Liver (tissue), 9 donors: Measurements from ENCODE around the gene MLLT3. TPM values are rescaled to one million over a fixed set of nuclear protein-coding genes. Genes with fewer than 3 reads are reported as not detected.

Experiments
- DNase-seq: peaks from one replicate; pipeline ENCODE4 v3.0.0-alpha.2; 2017; ENCODE audit warnings: low spot score
- H3K27ac ChIP-seq, 2 donors: one replicate each; pipeline ENCODE4 v1.7.0; 2013; ENCODE audit warnings: inconsistent platforms in 2 of 2, low read length in 2 of 2, control low read depth in 1 of 2, low read depth in 1 of 2, mild to moderate bottlenecking in 1 of 2
- H3K27me3 ChIP-seq, 4 donors: one replicate each; pipeline versions ENCODE4 v1.6.1 to v1.7.0; 2013; ENCODE audit warnings: low read length in 3 of 4, inconsistent platforms in 1 of 4, mild to moderate bottlenecking in 1 of 4, moderate library complexity in 1 of 4; ENCODE audit not compliant: control insufficient read depth in 4 of 4, insufficient read depth in 4 of 4
- H3K36me3 ChIP-seq, 4 donors: one replicate each; pipeline versions ENCODE4 v1.6.1 to v1.7.0; 2013; ENCODE audit warnings: low read length in 3 of 4, mild to moderate bottlenecking in 3 of 4, low read depth in 1 of 4, moderate library complexity in 1 of 4; ENCODE audit not compliant: control insufficient read depth in 4 of 4, insufficient read depth in 3 of 4
- H3K4me1 ChIP-seq, 4 donors: one replicate each; pipeline versions ENCODE4 v1.6.1 to v1.7.0; 2013; ENCODE audit warnings: low read length in 3 of 4, mild to moderate bottlenecking in 3 of 4, moderate library complexity in 1 of 4; ENCODE audit not compliant: control insufficient read depth in 4 of 4, insufficient read depth in 4 of 4
- H3K4me3 ChIP-seq, 3 donors: one replicate each; pipeline versions ENCODE4 v1.6.1 to v1.7.0; 2013; ENCODE audit warnings: low read length in 3 of 3, control low read depth in 1 of 3, low read depth in 1 of 3, mild to moderate bottlenecking in 1 of 3
- H3K9ac ChIP-seq, 2 donors: one replicate each; pipeline ENCODE4 v1.7.0; 2013; ENCODE audit warnings: low read length in 2 of 2, mild to moderate bottlenecking in 2 of 2, moderate library complexity in 2 of 2, control low read depth in 1 of 2, low read depth in 1 of 2
- H3K9me3 ChIP-seq, 4 donors: one replicate each; pipeline versions ENCODE4 v1.6.1 to v1.7.0; 2013; ENCODE audit warnings: low read length in 3 of 4; ENCODE audit not compliant: control insufficient read depth in 4 of 4
- ATF3 ChIP-seq: IDR thresholded peaks from 2 replicates; pipeline ENCODE4 v1.6.1; 2016; ENCODE audit warnings: antibody characterized with exemption
- CTCF ChIP-seq: fragments of 150-350 bp; IDR thresholded peaks from 2 replicates; pipeline ENCODE4 v1.5.1; 2017; ENCODE audit warnings: improper control_type of control experiment, low read depth, low read length; ENCODE audit not compliant: missing input control
- EGR1 ChIP-seq, 2 donors: IDR thresholded peaks; 2 replicates each; pipeline ENCODE4 v1.6.1; 2016 to 2018; ENCODE audit warnings: antibody characterized with exemption in 2 of 2, low read depth in 2 of 2
- FOXA1 ChIP-seq: IDR thresholded peaks from 2 replicates; pipeline ENCODE4 v1.6.1; 2016; ENCODE audit warnings: antibody characterized with exemption
- FOXA2 ChIP-seq: IDR thresholded peaks from 2 replicates; pipeline ENCODE4 v1.6.1; 2016; ENCODE audit warnings: antibody characterized with exemption
- GABPA ChIP-seq, 2 donors: IDR thresholded peaks in 1 of 2; conservative IDR thresholded peaks in 1 of 2; 2 replicates each; pipeline ENCODE4 v1.6.1; 2016; ENCODE audit warnings: antibody characterized with exemption in 2 of 2, mild to moderate bottlenecking in 1 of 2, moderate library complexity in 1 of 2
- HNF4A ChIP-seq, 2 donors: conservative IDR thresholded peaks; 2 replicates each; pipeline ENCODE4 v1.6.1; 2016; ENCODE audit warnings: antibody characterized with exemption in 2 of 2, mild to moderate bottlenecking in 2 of 2
- HNF4G ChIP-seq: IDR thresholded peaks from 2 replicates; pipeline ENCODE4 v1.6.1; 2016; ENCODE audit warnings: antibody characterized with exemption
- JUND ChIP-seq, 2 donors: IDR thresholded peaks; 2 replicates each; pipeline ENCODE4 v1.6.1; 2016; ENCODE audit warnings: antibody characterized with exemption in 2 of 2
- MAX ChIP-seq: IDR thresholded peaks from 2 replicates; pipeline ENCODE4 v1.6.1; 2016; ENCODE audit warnings: antibody characterized with exemption
- NR2F2 ChIP-seq: IDR thresholded peaks from 2 replicates; pipeline ENCODE4 v1.6.1; 2016; ENCODE audit warnings: antibody characterized with exemption
- RAD21 ChIP-seq, 2 donors: IDR thresholded peaks; 2 replicates each; pipeline ENCODE4 v1.6.1; 2016; ENCODE audit warnings: antibody characterized with exemption in 2 of 2, mild to moderate bottlenecking in 2 of 2
- REST ChIP-seq: IDR thresholded peaks from 2 replicates; pipeline ENCODE4 v1.6.1; 2016; ENCODE audit warnings: antibody characterized with exemption, mild to moderate bottlenecking
- RXRA ChIP-seq, 2 donors: IDR thresholded peaks; 2 replicates each; pipeline ENCODE4 v1.6.1; 2017 to 2018; ENCODE audit warnings: antibody characterized with exemption in 2 of 2, mild to moderate bottlenecking in 1 of 2
- SP1 ChIP-seq: IDR thresholded peaks from 2 replicates; pipeline ENCODE4 v1.6.1; 2018; ENCODE audit warnings: antibody characterized with exemption, mild to moderate bottlenecking
- TAF1 ChIP-seq: conservative IDR thresholded peaks from 2 replicates; pipeline ENCODE4 v1.6.1; 2016; ENCODE audit warnings: antibody characterized with exemption, mild to moderate bottlenecking
- YY1 ChIP-seq: IDR thresholded peaks from 2 replicates; pipeline ENCODE4 v1.6.1; 2016; ENCODE audit warnings: antibody characterized with exemption, mild to moderate bottlenecking
- ZBTB33 ChIP-seq: IDR thresholded peaks from 2 replicates; pipeline ENCODE4 v1.6.1; 2016; ENCODE audit warnings: antibody characterized with exemption
- WGBS: extraction: QIAGEN DNeasy Blood & Tissue Kit; methylation state at CpG from one replicate; pipeline ENCODE4 v1.1.7; 2013; 5-methylcytosine and 5-hydroxymethylcytosine counted together
- polyA plus RNA-seq, 2 donors: library from polyadenylated mRNA; stranded (reverse) in 1 of 2; unstranded in 1 of 2; fragments of 200-250 nt in 1 of 2; fragments of >200 nt in 1 of 2; fragmentation: Nextera tagmentation in 1 of 2; extraction: Ambion mirVana in 1 of 2; gene quantifications; one replicate each; pipeline versions ENCODE4 v1.2.1 to v1.2.3, GENCODE V29; 2013 to 2015
- total RNA-seq, 2 donors: library from RNA; depleted of rRNA; stranded (reverse); fragments of >200 nt; gene quantifications; one replicate each; pipeline ENCODE4 v1.2.3, GENCODE V29; 2014
- donor health status: healthy.
- donor health status: healthy.
- donor health status: healthy.
- donor health status: healthy.
- donor health status: healthy.

MLLT3 gene
- total and polyA plus RNA-seq, 4 donors = 0.79 to 25.5 (median 1.3) TPM

GRCh38 chr9:20357037-20357432 lies 265.3 kb downstream of the MLLT3 start (continued):
- TF ChIP-seq CTCF (no peak), SP1 (no peak), FOXA1 (no peak), RXRA (IDR thresholded peaks at IDR 0.05) (no peak), FOXA2 (no peak), ATF3 (no peak), YY1 (no peak)

- WGBS = 16% methylated on average over 10 of the region's 10 CpGs
- Histone ChIP-seq H3K9ac (no peak overlapping the region), H3K9me3 (no peaks in the 10 kb centered on the region), H3K27ac (no peak overlapping the region), H3K4me1 (peaks cover 0 to 5% (median 4%) of the 10 kb centered on the region in 4 donors), H3K27me3 (no peaks in the 10 kb centered on the region), H3K4me3 (no peak overlapping the region), H3K36me3 (no peaks in the 10 kb centered on the region)
- DNase-seq = peak; percentile 43
- TF ChIP-seq ATF3 = no peak
- TF ChIP-seq FOXA2 = no peak
- no peak for TF ChIP-seq GABPA (IDR thresholded peaks at IDR 0.05 in 1 of 2, conservative IDR thresholded peaks at IDR 0.05 in 1 of 2)
- TF ChIP-seq YY1 = peak; percentile 37
- no peak for TF ChIP-seq JUND (IDR thresholded peaks at IDR 0.05)
- TF ChIP-seq ZBTB33 = no peak
- TF ChIP-seq NR2F2 = peak; percentile 24
- no peak for TF ChIP-seq REST
- peak; percentile 68 for TF ChIP-seq CTCF
- TF ChIP-seq RXRA (IDR thresholded peaks at IDR 0.05) = no peak
- no peak for TF ChIP-seq EGR1 (IDR thresholded peaks at IDR 0.05; ENCODE audit: low read depth in 2 of 2)
- no peak for TF ChIP-seq MAX
- TF ChIP-seq TAF1 = no peak
- no peak for TF ChIP-seq HNF4G
- TF ChIP-seq RAD21 (IDR thresholded peaks at IDR 0.05) = peak; percentile 92 to 93
- TF ChIP-seq FOXA1 = no peak
- TF ChIP-seq HNF4A (conservative IDR thresholded peaks at IDR 0.05) = peak in 1 of 2 donors; percentile 29
- TF ChIP-seq SP1 = no peak
Measured at GRCh38 chr9:20356403-20357036, 265.8 kb downstream of the MLLT3 start.
